CD4-positive, alpha-beta T cell treated with Interleukin-17A for 1 hour (primary cell): ENCODE data around the gene PRTN3.
"Not testable (repeated sequence)": the region's sequence is repeated elsewhere in the genome, so short reads cannot be mapped to it uniquely, and the experiment has no call there.

Source experiments
- DNase-seq: peaks from one replicate; pipeline ENCODE4 v3.0.0-alpha.2; 2020

Gene PRTN3

DNA sequence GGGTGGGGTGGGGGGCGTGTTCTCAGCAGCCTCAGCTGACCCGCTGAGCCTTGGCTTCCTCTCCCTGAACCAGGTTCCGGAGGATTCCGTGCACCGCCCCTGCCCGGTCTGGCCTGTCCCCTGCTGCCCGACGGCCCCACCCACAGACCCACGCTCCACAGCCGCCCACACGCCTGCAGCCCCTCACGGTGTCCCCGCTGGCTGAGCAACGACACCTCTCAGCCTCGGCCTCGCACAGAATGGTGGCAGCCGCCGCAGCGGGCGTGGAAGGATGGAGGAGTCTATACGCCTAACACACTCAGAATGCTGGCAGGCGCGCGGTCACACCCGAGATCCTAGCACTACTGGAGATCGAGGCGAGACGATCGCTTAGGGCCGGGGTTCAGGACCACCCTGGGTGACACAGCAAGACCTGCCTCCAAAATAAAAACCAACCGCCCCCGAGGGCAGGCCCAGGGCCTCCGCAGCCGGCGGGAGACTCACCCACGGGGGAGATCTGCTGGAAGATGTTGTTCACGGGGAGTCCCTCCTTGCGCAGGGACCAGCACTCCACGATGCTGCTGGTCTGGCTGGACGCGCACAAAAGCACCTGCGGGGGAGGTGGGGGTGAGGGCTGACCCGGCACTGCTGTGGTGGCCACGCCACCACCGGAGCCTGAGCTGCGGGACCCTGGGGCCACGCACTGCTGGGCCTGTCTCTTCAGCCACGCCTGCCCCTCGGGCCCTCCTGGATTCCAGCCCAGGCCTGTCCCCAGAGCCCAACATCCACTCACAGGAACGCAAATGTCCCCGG is 43.8 kb downstream of the PRTN3 start:
- no peak for DNase-seq

DNA sequence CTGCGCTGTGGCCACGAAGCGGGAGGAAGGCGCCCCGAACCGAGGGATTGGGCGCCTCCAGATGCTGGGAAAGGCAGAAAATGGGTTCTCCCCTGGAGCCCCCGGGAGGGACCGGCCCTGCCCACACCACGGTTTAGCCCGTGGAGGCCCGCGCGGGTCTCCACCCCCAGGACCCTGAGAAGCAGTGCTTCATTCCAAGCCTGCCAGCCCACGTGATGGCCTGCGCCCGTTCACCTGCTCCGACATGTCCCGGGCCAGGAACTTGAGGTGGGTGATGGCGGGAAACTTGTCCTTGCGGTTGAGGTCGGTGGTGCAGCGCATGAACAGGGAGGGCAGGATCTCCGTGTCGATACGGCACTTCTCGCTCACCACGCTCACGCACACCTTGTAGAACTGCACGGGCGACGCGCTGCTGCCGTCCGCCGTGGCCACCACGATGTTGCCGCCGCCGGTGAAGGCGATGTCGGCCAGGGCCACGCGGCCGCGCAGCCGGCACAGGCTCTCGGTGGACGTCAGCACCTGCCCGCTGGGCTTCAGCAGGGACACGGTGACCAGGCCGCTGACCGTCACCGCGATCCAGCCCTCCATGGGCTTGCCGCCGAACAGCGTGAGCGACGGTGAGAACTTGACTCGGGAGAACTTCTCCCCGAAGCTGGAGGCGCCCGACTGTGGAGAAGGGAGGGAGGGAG is 44.9 kb downstream of the PRTN3 start:
- no peak for DNase-seq

- DNase-seq = no peak
Measured at GRCh38 chr19:887072-887471, 46.3 kb downstream of the PRTN3 start.

DNA sequence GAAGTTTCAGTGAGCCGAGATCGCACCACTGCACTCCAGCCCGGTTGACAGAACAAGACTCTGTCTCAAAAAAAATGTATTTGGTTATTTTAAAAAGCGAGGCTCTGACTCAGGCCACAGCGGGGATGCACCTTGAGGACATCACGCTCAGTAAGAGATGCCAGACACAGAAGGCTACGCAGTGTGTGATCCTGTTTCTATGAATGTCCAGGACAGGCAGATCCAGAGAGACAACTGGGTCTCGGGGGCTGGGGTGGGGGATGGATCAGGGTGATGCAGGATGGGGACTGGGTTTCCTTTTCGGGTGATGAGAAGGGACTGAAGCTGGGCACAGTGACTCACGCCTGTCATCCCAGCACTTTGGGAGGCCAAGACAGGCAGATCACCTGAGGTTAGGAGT is 46.8 kb downstream of the PRTN3 start:
- DNase-seq = no peak

DNA sequence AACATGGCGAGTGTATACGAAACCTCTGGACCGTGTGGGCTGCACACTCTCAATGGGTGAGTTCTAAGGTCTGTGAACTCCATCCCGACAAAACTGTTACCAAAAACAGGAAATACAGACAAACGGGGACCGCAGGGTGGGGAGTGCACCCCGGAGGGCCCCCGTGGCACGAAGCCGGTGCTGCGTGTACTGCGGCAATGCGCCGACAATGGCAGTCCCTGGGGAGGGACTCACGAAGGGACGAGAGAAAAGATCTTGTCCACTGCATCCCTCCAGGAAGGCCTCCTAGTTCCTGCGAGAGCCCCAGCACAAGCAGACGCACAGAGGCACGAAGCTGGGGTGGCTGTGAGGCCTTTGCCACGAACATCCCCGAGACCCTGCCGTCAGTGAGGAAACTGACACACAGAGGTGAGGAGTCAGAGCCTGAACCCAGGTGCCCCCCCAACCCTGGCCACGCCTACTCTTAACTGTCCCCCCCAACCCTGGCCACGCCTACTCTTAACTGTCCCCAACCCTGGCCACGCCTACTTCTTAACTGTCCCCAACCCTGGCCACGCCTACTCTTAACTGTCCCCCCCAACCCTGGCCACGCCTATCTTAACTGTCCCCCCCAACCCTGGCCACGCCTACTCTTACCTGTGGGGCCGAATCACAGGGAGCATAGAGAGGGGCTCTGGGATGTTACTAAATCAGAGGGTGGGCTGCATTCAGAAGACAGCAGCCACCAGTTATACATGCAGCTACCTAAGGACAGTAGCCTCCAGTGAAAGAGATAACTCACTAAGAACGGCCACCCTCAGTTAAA is 48.0 kb downstream of the PRTN3 start:
- no peak for DNase-seq

DNA sequence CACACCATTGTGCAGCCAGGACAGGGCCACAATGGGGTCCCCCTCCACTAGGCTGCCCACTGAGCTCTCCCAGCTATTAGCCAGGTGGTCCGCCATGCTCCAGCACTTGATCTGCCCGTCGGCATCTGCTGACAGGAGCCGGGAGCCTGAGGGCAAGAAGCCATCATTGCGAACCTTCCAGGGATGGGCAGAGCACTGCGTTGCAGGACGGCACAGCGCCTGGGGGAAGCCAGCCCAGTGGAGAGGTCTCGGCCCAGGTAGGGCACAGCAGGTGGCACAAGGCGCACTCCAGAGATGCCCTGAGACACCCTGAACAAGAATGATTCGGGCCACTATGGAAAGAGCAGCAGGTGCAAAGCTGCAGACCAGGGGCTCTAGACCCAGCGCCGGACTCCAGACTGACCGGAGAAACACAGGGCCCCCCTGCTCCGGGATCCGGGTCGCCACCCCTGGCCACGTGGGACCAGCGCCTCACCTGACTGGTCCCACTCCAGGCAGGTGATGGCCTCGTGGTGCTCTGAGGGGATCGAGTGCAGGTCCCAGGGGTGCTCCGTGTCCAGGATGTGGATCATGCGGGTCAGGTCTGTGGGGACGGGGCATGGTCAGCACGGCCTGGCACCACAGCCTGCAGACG is 49.0 kb downstream of the PRTN3 start:
- DNase-seq = no peak

DNA sequence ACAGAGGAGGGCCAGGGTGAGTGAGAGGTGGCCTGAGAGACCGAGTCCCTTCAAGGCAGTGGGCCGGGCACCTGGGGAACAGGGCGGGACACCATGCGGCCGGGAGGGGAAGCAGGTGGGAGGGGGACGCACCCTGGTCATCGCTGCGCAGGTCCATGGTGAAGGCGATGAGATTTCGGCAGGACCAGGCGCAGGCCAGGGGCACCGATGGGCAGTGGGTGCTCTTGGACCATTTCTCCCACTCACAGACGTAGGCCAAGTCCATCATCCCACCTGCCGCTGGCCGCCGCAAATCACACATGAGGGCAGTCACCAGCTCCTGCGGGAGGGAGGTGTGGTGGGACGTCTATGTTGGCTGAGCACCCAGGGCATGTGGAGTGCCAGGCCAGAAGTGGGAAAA is 50.0 kb downstream of the PRTN3 start:
- no peak for DNase-seq

DNA sequence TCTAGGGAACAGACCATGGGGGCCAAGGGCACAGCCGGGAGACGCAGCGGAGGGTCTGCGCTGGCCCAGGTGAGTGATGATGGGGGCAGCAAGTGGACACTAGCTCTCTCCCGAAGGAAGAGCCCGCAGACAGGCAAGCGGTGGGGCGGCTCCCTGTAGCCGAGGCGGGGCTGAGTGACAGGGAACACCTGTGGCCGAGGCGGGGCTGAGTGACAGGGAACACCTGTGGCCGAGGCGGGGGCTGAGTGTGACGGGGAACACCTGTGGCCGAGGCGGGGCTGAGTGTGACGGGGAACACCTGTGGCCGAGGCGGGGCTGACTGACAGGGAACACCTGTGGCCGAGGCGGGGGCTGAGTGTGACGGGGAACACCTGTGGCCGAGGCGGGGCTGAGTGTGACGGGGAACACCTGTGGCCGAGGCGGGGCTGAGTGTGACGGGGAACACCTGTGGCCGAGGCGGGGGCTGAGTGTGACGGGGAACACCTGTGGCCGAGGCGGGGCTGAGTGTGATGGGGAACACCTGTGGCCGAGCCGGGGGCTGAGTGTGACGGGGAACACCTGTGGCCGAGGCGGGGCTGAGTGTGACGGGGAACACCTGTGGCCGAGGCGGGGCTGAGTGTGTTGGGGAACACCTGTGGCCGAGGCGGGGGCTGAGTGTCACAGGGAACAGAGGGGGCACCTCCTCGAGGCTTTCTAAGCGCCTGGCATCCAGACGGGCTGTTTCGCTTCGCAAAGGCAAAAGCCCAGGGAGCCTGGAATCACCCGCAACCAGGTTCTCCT is 50.8 kb downstream of the PRTN3 start:
- not testable (repeated sequence) for DNase-seq

- DNase-seq = no peak
Measured at GRCh38 chr19:892243-892893, 51.6 kb downstream of the PRTN3 start.

- peak; percentile 94 for DNase-seq
Measured at GRCh38 chr19:892894-893689, 52.3 kb downstream of the PRTN3 start, which contains the start of the genes MED16 and RNU6-9. TSS of gene MED16 (minus strand) at chr19:893187. CDS start at chr19:891131, 2,056 bp downstream. TSS of gene RNU6-9 (plus strand) at chr19:893484.

- no peak for DNase-seq
Measured at GRCh38 chr19:896434-896833, 55.6 kb downstream of the PRTN3 start.

- DNase-seq = no peak
Measured at GRCh38 chr19:896999-897398, 56.2 kb downstream of the PRTN3 start.

GRCh38 chr19:897442-898039 is 56.7 kb downstream of the PRTN3 start:
- DNase-seq = no peak
